Measurements from ENCODE around the gene AURKA.

AURKA gene

DNA sequence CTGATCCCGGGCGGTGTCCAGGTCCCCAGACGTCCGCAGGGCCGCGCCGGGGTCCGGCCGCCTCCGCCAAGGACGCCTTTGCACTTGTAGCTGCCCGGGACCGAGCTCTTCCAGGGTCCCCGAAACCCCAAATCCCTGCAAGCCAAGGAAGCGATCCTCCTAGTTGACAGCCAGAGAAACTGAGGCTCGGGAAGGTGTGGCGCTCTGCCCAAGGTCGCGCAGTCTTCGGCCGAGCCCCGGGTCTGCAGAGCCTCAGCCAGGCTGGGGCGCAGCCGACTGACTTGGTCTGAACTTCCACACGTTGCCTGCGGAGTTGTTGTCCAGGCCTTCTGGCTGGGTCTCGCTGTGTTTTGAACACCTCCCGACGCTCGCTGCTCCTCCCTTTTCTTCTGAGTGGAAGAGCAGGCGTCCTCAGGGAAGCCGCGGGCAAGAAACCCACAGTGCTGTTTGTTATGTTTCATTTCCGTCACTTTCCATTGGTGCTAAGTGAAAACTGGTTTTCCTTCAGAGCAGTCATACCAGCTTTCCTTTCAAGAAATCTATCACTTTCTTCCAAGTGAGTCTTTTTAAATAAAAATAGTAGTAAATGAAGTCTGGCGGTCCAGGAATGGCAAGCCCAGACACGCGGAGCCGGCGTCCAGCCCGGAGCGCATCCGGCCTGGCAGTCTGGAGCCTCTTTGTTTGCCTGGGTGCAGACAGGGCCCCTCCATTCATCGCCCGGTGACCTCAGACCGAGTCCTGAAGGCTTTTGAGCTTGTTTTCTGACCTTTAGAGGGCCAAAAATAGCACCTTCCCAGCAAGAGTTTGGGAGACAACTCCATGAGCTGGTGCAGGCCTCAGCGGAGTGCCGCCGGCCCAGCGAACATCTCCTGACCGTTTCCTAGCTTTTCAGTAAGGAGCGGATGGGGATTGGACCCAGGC lies 32.5 kb downstream of the AURKA start:
- no peaks in the 10 kb centered on the region for H3K27me3 ChIP-seq (ENCODE audit: insufficient read depth, poor library complexity, severe bottlenecking)
- peaks cover 29% of the 10 kb centered on the region for H3K36me3 ChIP-seq (ENCODE audit: low read depth)
- ATAC-seq (ENCODE audit: low read depth) (peak; percentile 73), DNase-seq (ENCODE audit: low spot score) (peak; percentile 95)
- TF ChIP-seq CTCF (IDR thresholded peaks at IDR 0.05; ENCODE audit: poor library complexity, severe bottlenecking) = no peak
- H3K4me1 ChIP-seq (ENCODE audit: insufficient read depth, poor library complexity, severe bottlenecking) = peaks cover 13% of the 10 kb centered on the region
- peak overlapping the region; percentile 86 for H3K27ac ChIP-seq (ENCODE audit: poor library complexity, severe bottlenecking)
- peak overlapping the region; percentile 75 for H3K4me3 ChIP-seq (ENCODE audit: severe bottlenecking)
- no peaks in the 10 kb centered on the region for H3K9me3 ChIP-seq (ENCODE audit: severe bottlenecking)

- DNase-seq (ENCODE audit: low spot score) (peak; percentile 99), ATAC-seq (ENCODE audit: low read depth) (peak; percentile 84)
- Histone ChIP-seq H3K36me3 (ENCODE audit: low read depth) (peaks cover 27% of the 10 kb centered on the region), H3K4me3 (ENCODE audit: severe bottlenecking) (peak within 1 kb of the TSS; percentile 75), H3K27me3 (ENCODE audit: insufficient read depth, poor library complexity, severe bottlenecking) (no peaks in the 10 kb centered on the region), H3K9me3 (ENCODE audit: severe bottlenecking) (no peaks in the 10 kb centered on the region), H3K4me1 (ENCODE audit: insufficient read depth, poor library complexity, severe bottlenecking) (peaks cover 13% of the 10 kb centered on the region), H3K27ac (ENCODE audit: poor library complexity, severe bottlenecking) (peak within 1 kb of the TSS; percentile 86)
- TF ChIP-seq CTCF (IDR thresholded peaks at IDR 0.05; ENCODE audit: poor library complexity, severe bottlenecking) = no peak
Observed at GRCh38 chr20:56358600-56359211, 33.3 kb downstream of the AURKA start, which contains the start of gene FAM210B. FAM210B (plus strand) TSS chr20:56358974; CDS start chr20:56359006, 32 bp downstream.

DNA sequence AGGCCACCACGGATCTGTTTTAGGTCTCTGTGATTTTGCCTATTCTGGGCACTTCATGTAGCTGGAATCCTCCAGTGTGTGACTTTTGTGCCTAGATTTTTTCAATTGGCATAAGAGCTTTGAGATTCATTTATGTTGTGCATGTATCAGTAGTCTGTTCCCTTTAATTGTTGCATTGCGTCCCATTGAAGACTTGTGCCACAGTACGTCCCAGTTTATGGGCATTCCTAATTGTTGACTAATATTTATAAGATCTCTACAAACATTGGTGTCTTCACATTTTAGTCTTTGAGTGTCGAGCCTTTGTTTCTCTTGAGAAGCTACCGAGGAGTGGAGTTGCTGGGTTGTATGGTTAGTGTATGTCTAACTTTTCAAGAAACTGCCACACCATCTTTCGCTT lies 33.9 kb downstream of the AURKA start:
- Histone ChIP-seq H3K4me1 (ENCODE audit: insufficient read depth, poor library complexity, severe bottlenecking) (peaks cover 13% of the 10 kb centered on the region), H3K36me3 (ENCODE audit: low read depth) (peaks cover 25% of the 10 kb centered on the region), H3K4me3 (ENCODE audit: severe bottlenecking) (peak overlapping the region; percentile 75), H3K27ac (ENCODE audit: poor library complexity, severe bottlenecking) (peak overlapping the region; percentile 86), H3K27me3 (ENCODE audit: insufficient read depth, poor library complexity, severe bottlenecking) (no peaks in the 10 kb centered on the region), H3K9me3 (ENCODE audit: severe bottlenecking) (no peaks in the 10 kb centered on the region)
- no peak for DNase-seq (ENCODE audit: low spot score)
- peak; percentile 8 for ATAC-seq (ENCODE audit: low read depth)
- TF ChIP-seq CTCF (IDR thresholded peaks at IDR 0.05; ENCODE audit: poor library complexity, severe bottlenecking) = no peak

GRCh38 chr20:56353356-56353755 lies 38.7 kb downstream of the AURKA start:
- Histone ChIP-seq H3K27me3 (ENCODE audit: insufficient read depth, poor library complexity, severe bottlenecking) (no peaks in the 10 kb centered on the region), H3K9me3 (ENCODE audit: severe bottlenecking) (no peaks in the 10 kb centered on the region), H3K36me3 (ENCODE audit: low read depth) (no peaks in the 10 kb centered on the region), H3K4me3 (ENCODE audit: severe bottlenecking) (no peak overlapping the region), H3K27ac (ENCODE audit: poor library complexity, severe bottlenecking) (no peak overlapping the region), H3K4me1 (ENCODE audit: insufficient read depth, poor library complexity, severe bottlenecking) (peaks cover 5% of the 10 kb centered on the region)
- ATAC-seq (ENCODE audit: low read depth) (no peak), DNase-seq (ENCODE audit: low spot score) (peak; percentile 45)
- TF ChIP-seq CTCF (IDR thresholded peaks at IDR 0.05; ENCODE audit: poor library complexity, severe bottlenecking) = no peak

All from RWPE2 (cell line).